Stimulated activated CD8-positive, alpha-beta memory T cell treated with anti-CD3 and anti-CD28 coated beads, Interleukin-2, amount 100 ng/mL, for 1 hour (primary cell): ENCODE measurements around the gene ALPP.
"Not testable (repeated sequence)": the region's sequence is repeated elsewhere in the genome, so short reads cannot be mapped to it uniquely, and the experiment has no call there.

Source experiments
- DNase-seq, 2 donors: peaks; one replicate each; pipeline ENCODE4 v3.0.0-alpha.2; 2020; ENCODE audit warnings: low read depth in 2 of 2

ALPP gene

DNA sequence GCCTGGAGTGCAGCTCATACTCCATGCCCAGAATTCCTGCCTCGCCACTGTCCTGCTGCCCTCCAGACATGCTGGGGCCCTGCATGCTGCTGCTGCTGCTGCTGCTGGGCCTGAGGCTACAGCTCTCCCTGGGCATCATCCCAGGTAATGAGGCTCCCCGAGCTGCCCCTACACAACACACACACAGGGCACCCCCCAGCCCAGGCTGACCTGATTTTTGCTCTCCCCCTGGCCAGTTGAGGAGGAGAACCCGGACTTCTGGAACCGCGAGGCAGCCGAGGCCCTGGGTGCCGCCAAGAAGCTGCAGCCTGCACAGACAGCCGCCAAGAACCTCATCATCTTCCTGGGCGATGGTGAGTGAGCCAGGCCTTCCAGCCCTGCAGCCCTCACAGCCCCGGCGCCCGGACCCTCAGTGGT, at the start of gene ALPP:
ALPP (plus strand) TSS at position 17 of the 417 bp plus-strand sequence; CDS start at position 69, 52 bp downstream.
- DNase-seq, result not testable (repeated sequence)

- no peak for DNase-seq
Measured at GRCh38 chr2:232329716-232330067, 48.9 kb upstream of the ALPP start.

GRCh38 chr2:232330068-232330999, 48.2 kb upstream of the ALPP start:
- no peak for DNase-seq

GRCh38 chr2:232331061-232331460, 47.5 kb upstream of the ALPP start:
- not testable (repeated sequence) for DNase-seq

GRCh38 chr2:232331641-232332040, 46.9 kb upstream of the ALPP start:
- not testable (repeated sequence) for DNase-seq

DNA sequence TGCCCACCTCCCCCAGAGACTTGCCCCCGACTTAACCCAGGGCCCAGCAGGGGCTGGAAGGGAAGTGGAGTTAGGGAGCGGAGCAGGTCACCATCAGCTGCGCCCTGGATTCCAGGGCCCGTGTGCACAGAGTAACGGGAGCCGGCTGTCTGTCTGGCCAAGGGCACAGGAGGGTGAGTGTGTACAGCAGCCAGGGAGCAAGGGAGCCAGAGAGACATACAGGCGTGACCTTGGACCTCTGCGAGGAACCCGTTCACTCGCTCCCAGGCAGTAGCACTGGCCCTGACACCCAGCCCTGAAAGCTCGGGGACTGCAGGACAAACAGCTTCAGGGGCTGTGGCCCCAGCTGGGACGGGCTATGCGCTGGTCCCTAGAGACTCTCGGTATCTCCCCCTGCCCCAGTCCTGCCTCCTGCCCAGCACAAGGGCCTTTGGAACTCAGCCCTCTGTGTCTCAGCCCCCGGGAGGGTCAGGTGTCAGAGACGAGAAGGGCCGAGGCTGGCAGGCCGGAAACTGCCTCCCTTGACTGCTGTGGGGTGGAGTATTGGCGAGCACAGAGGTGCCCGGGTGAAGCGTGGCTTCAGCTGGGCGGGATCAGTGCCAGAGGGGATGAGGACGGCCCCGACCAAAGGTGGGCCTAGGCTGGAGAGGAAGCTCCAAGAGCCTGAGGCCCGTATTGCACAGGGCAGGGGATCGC, 46.2 kb upstream of the ALPP start:
- not testable (repeated sequence) for DNase-seq

DNA sequence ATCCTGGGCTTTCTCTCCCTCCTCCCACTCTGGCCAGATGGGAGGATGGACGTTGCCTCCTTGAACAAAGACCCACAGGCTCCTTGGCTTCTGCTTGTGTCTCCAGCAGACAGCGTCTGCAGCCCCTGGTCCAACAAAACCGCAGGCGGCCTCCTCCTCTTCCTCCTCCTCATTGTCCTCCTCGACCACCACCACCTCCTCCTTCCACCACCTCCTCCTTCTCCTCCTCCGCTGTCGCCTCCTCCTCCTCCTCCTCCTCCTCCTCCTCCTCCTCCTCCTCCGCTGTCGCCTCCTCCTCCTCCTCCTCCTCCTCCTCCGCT, 45.7 kb upstream of the ALPP start:
- DNase-seq, result no peak

DNA sequence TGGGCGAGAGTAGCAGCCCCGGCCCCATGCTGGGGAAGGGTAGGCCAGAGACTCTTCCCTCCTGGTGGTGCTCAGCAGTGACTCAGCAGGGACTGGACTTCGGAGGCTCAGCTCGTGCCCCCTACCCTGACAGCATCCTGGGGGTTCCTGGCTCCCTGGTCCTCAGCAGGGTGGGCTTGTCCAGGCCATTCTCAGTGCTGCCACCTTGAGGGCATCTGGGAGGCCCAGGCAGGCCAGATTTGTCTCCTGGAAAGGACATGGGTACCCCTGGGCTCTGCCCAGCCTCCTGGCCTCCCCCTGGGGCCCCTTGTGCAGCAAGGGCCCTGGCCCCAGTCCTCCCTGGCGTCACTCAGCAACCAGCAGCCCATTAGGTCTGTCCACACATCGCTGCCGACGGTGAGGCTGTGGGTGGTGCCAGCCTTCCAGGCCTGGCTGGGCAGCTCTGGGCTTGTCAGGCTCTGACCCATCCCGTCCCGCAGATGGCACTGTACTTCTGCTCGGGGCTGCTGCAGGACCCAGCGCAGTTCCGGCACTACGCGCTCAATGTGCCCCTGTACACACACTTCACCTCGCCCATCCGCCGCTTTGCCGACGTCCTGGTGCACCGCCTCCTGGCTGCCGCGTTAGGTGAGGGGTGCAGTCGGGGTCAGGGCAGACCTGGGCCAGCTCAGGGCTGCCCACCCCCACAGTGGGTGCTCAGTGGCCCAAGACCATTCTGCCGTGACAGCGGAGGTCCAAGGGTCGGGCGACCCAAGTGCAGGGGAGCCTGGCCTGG, 45.0 kb upstream of the ALPP start:
- no peak for DNase-seq

GRCh38 chr2:232334136-232334884, 44.2 kb upstream of the ALPP start:
- not testable (repeated sequence) for DNase-seq

GRCh38 chr2:232334885-232335205, 43.7 kb upstream of the ALPP start:
- DNase-seq, result not testable (repeated sequence)

DNA sequence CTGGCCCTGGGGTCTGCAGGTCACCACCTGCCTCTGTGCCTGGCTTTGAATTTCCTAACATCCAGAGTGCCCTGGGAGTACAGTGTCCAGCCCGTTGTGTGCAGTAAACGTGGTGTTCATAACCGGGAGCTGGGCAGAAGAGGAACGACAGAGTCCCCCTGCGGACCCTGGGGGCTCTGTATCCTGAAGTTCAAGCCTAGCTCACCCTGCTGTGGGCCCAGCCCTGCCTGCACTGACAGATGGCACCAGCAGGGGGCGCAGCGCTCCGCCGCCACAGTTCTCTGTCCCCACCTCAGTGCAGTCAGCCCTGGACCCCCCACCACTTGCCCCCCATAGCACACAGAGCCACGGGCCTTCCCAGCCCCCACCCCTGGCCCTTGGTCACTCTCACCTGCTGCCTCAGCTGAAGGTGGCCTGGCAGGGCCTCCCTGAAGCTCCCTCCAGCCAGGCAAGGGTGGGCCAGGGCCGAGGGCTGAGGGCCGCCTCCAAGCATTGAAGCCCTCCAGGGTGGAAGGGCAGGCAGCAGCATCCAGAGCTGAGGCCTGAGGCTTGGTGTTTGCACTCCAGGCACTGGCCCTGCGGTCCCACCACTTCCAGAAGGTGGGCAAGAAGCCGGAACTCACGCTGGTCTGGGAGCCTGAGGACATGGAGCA, 43.2 kb upstream of the ALPP start:
- DNase-seq, result not testable (repeated sequence)

DNA sequence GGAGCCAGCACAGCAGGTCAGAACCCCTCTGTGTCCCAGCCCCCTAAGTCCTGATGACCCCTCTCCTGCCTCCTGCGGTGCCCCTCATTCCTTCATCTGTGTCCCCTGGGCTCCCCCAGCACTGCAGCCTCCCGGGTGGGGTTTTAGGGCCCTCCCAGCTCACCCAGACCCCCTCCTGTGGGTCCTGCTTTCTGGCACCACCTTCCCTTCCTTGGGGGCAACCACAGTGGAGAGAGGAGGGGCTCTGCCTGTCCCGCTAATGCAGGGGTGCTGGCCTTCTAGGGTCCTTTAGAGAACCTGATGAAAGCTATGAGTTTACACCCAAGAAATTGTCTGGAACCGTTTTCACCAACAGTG, 42.7 kb upstream of the ALPP start:
- DNase-seq, result no peak

- DNase-seq, result no peak
Measured at GRCh38 chr2:232336241-232336736, 42.3 kb upstream of the ALPP start.

DNA sequence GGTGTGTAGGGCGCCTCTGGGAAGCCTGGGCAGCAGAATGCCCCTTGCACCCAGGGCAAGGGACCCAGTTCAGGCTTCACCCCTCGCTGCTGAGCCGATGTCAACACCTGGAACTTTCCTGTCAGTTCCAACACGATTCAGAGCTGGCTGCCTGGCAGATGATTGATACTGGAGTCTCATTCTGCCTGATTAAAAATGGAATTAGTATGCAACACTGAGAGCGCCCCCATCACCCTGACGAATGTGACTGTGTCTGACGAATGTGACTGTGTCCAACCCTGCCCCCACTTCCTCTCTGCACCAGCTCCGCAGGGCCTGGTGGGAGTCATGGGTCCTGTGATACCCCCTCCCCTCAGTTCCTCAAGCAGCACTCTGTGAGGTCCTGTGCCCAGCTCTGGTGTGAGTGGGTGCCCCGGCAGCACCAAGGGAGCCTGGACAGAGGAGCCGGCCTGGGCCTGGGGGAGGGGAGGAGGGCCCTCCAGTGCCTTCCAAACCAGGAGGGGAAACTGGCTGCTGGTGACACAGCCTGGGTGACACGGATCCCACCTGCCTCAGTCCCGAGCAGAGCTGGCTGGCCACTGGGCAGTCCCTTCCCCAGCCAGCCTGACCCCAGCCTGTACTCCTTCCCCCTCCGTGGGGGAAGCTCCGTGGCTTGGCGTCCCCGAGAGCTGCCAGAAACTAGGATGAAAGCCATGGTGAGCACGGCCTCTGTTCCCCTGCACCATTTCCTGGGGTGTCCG, 41.4 kb upstream of the ALPP start:
- no peak for DNase-seq

- not testable (repeated sequence) for DNase-seq
Measured at GRCh38 chr2:232338094-232338758, 40.3 kb upstream of the ALPP start.

DNA sequence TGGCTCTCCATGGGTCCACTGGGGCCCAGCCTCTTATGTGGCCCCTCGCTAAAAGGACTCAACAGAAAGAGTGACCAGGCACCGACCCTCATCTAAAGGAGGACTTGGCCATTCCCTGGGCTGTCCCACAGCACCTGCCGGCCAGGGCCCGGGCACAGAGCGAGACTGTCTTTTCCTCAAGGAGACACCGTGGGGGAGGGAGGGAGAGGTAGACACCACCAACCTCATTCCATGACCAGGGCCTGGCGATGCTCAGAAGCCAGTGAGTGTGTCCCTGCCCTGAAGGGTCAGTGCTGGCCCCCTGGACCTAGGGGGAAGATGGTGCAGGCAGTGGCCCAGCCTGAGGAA, 39.8 kb upstream of the ALPP start:
- DNase-seq, result no peak

DNA sequence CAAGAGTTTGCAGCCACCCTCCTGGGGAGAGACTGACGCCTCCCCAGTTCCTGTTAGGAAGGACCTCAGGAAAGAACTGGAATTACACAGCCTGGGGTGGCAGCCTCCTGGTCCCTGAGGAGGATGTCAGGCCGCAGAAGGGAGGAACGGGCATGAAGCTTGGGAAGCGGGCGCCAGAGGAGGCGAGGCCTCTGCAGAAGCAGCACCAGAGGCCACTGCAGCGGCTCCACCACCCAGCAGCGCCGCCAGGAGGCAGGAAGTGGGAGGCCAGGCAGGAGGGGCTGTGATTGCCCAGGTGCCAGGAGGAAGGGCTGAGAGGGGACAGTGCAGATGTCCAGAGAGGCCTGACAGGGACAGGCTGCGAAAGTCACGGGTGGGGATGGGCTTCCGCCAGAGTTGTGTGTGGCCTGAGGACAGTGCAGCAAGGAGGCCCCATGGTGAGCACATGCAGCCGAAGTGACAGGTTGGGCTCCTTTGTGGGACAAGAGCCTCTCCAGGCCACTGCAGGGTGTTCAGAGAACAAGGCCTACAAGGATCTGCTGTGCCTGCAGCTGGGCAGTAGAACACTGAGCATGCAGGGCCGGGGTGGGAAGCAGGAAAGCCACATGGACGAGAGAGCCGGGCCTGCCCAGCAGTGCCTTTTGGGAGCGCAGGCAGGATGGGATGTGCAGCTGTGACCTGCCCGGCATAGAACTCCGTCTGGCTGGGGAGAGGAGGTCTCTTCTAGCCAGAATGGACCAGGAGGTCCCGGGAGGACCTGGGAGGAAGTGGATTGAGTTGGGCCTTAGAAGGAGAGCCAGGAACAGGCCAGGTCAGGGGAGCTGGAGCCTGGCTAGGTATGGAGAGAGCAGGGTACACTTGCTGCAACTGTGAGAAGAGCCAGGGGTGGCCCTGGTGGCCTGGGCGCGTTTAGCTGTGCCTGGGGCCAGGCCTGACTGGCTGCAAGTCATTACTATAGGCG, 39.1 kb upstream of the ALPP start:
- DNase-seq, result no peak

DNA sequence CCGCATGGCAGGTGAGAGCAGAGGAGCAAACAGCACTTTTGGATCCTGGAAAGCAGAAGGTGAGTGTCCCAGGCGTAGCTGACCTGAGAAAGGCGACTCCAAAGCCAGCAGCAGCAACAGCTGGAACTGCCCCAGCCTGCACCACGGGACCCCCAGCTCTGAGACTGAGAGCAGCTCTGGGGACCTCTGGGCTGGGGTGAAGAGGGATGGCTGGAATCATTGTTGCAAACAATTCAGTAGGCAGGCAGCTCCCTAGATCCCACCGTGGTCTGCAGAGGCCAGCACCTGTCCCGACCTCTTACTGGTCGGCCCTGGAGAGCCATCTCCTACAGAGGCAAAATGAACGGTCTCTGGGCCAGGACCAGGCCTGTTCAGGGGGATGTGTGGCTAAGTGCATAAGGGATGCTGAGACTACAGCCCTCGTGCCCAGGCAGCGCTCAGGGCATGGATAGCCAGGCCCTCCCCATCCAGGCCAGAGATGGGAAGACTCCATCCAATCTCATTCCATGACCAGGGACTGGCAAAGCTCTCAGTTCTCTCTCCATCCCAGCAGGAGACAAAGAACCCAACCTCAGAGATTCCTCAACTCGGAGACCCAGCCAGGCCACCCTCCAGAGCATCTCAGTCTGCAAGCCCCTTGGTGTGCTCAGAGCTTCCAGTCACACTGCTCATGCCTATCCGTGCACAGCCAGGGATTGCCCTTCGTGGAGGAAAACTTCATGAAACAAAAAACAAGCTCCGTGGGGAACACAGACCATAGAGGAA, 38.2 kb upstream of the ALPP start:
- DNase-seq, result no peak
